Cerebellar nuclear complex (tissue), 1 donor: ENCODE measurements around the gene NRAP.

Experiments used
- DNase-seq, 2 experiments: peaks; one replicate each; lab custom pipeline; 2025; lab: John Stamatoyannopoulos, UW

NRAP gene

DNA sequence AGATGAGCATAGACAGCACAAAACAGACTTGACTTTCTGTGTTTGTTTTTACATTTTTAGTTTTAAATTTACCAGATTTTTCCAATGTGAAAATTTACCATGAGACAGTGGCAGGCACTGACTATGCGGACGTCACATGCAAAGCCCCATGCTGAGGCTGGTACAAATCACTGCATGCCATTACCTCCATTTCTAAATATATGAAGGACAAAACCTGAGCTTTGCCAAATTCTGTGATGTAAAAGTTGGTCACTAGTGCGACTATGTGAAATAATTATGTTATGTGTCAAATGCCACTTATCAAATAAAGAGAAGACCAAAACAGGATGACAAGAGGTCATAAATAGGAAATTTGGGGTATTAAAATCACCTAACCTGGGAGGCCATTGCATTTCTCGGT lies 22.1 kb downstream of the NRAP start:
- DNase-seq = no peak

DNA sequence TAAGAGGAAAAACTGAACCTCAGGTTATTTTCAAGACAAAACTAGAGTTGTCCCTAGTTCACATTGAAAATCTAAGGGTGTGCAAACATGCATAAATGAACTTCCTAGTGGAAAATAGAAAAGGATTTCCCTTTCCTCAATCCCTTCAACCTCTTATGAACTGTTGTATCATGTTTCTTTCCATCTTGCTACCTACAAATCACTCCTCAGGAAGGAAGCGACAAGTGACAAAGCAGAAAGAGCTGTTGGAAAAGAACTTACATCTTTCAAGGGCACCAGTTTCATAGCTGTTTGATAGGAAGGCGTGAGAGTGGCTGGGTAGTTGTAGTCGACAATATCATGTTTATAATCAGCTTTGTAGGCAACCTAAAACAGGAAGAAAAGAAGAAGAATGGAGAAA lies 23.9 kb downstream of the NRAP start:
- DNase-seq = no peak

DNA sequence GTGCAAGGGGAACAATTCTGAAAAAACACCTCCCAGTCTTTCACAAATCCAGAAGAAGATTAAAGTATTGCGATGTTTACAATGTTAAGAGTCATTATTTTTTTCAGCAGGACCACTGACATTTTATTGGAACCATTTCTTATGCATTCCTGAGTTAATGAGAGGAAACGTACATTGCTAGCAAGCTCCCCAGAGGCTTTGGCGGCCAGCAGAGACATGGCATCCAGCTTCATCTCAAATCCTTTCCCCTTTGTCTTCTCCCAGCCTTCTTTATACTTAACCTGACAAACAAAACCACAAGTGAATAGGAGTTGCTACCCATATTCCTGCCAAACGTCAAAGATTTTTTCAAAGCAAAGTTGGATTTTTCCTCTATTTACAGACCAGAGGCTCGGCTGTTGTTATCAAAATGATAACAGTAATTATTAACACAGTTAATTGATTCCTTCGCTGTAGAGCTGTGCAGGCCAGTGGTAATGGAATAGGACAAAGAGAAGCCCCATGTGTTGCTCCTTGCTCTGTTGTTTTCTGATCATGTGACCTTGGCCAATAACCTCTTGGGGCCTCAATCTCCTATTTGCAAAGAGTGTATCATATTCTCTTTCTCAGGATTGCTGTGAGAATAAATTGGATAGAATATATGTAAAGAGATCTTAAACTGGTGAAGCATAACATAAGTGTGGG lies 32.0 kb downstream of the NRAP start:
- no peak for DNase-seq

- no peak for DNase-seq
Measured at GRCh38 chr10:113630929-113631533, 32.8 kb downstream of the NRAP start.

DNA sequence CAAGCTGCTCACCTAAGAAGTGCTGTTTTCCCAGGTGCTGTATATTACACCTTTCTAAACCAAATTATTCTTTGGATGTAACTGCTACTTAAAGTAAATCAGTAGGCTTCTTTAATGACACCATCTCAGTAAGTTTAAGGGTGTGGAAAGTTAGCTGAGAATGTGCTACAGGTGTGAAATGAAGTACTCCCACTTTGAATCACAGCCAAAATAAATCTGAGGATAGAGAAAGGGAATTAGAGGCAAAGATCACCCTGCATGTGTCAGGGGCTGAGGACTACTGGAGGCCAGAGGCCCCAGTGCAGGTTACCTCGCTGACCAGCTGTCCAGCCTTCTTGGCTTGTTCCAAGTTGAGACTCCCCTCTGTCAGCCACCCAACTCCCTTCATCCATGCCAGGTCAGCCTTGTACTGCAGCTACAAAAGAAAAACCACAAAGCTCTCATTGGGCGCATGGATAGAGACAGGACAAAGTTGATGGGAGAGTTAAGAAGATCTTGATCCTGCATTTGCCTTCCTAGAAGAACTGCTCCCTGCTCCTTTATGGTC lies 35.2 kb downstream of the NRAP start:
- no peak for DNase-seq

- no peak for DNase-seq
Measured at GRCh38 chr10:113627836-113628235, 36.0 kb downstream of the NRAP start.

- no peak for DNase-seq
Measured at GRCh38 chr10:113626809-113627355, 37.0 kb downstream of the NRAP start.

DNA sequence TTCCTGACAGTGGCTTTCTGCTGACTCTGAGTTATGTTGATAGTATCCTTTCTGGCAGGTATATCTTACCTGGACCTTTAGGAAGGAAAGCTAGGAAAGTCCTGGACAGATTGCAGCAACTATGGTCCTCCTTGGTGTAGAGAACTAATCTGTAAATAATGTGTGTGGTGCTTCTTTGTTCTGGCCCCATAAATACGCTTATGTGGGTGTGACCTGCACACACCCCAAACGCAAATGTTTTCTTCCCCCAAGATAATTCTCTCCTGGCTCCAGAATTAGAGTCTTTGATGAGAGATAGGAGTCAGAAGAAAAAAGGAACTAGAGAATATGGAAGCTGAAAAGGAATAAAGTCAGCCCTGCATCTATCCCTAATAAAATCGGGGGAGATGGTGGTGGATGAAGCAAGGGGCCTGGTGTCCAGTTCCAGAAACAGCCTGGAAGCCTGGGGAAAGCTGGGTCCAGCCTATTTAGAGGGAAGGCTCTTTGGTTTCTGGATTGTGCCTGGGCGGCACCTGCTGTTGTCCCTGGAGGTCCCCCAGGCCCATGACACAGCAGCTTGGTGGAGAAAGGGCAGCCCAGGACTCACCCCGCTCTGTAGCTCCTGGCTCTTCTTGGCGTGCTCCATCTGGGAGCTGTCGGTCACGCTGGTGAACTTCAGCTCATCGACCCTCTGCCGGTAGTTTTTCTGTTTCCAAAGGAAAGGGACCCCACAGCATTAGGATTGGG lies 38.2 kb downstream of the NRAP start:
- no peak for DNase-seq

DNA sequence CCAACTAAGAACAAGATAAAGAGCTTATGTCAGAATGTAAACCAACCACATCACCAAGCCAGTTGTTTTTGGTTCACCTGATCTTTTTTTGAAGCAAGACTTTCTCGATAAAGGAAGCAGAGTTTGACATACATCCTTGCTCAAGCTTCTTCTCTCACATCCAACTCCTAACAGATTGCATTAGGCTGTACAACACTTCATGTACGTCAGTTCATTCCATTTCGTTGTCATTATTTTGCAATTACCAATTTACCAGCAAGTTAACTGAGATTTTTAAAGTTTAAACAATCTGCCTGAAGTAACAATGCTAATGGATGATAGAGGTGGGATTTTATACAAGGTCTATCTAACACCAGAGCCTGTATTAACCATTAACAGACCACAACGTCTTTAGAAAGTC lies 41.0 kb downstream of the NRAP start:
- no peak for DNase-seq

DNA sequence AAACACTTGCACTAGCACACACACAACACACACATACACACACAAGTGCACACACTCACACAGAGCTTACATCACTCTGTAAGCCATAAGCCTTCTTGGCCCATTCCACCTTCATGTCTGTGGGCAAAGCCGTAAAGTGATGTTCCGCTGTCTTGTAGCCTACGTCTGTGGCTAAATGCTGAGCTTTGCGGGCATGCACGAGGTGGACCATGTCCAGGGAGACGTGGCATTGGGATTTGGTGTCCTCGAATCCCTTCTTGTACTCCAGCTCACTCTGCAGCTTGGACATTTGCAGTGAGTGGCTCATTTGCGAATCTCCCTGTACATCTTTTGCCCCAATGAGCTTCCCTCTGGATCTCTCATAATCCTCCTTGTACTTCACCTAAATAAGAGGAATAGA lies 42.0 kb downstream of the NRAP start:
- no peak for DNase-seq

- DNase-seq = no peak
Measured at GRCh38 chr10:113620936-113621335, 42.9 kb downstream of the NRAP start.

DNA sequence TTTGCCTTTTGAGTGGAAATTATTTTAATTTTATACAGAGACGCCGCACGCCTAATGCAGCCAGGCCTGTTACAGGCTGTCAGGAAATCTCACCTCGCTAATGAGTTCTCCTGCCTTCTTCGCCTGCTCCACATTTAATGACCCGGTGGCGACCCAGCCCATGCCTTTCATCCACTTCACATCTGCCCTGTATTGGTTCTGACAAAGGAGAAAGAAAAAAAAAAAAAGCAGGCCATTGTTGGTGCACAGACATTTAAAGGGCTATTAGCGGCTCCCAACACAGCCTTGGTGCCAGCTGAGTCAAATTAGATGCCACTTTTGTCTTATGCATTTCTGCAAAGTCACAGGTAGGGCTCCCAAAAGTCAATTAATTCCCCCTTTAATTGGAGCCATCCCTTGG lies 43.3 kb downstream of the NRAP start:
- no peak for DNase-seq

DNA sequence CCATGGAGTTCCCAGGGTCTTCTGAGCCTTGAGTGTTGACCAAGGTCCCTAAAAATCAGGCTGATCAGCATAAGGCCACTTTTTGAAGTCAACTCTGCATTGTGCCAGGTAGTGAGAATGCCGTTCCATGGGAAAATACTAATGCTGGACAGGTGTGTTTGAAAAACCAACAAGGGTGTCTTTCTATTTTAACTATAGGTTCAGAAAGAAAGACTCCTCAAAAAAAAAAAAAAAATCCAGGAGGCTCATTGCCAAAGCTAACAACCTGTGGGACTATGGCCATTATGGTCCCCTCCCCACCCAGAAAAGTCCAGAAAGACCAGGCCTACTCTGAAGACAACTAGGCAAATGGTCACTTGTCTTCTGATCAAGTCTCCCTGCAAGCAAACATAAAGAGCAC lies 44.4 kb downstream of the NRAP start:
- no peak for DNase-seq

- DNase-seq = no peak
Measured at GRCh38 chr10:113618338-113618737, 45.5 kb downstream of the NRAP start.

DNA sequence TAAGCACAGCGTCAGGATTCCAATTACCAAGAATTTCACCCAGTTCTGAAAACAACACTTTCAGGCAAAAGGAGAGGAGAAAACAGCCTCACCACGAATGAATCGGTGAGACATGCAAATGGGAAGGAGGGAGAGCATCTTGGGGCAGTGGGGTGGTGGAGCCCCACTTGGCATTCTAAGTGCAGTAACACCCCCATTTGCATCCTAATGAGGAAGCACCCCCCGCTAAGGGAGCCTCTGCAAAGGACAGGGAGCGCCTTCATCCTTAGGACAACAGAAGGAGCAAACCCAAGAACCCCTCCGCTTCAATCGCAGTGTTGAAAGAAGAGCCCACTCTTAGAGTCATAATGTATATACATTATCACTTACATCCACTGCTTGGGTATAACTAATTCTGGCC lies 46.8 kb downstream of the NRAP start:
- no peak for DNase-seq

DNA sequence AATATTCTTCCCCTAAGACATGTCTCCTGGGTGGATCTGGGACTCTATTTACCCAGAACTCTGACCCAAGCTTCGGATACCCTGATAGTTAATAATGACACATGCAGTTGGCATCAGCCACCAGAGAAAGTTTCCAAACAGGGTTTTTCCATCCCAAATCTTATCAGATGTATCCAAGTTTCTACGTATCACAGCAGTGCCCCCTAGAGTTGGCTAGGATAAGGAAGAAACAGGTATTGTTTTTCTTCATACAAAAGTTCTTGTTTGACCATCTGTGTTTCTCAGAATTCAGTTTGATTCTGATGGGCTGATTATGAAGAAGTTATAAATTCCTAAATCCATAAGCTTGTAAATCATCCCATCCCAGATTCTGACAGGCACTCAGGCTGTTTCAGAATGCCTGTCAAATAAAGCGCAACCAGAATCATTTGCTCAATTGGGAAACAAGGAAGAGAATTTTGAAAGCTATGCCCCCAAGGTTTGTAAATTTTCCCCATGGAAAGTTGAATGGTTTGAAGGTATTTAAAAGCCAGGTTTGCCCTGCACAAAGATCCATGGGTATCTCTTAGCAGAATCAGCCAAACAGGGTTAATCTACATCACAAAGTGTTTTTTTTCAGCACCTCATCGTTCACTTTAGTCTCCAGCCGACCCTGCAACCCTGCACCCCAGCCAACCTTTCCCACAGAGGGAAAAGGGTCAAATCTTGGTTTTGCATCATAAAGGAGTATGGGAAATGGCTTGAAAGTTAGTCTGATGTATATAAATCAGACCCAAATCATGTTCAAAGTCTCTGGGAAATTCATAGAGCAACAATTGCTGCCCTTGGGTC lies 47.4 kb downstream of the NRAP start:
- no peak for DNase-seq

DNA sequence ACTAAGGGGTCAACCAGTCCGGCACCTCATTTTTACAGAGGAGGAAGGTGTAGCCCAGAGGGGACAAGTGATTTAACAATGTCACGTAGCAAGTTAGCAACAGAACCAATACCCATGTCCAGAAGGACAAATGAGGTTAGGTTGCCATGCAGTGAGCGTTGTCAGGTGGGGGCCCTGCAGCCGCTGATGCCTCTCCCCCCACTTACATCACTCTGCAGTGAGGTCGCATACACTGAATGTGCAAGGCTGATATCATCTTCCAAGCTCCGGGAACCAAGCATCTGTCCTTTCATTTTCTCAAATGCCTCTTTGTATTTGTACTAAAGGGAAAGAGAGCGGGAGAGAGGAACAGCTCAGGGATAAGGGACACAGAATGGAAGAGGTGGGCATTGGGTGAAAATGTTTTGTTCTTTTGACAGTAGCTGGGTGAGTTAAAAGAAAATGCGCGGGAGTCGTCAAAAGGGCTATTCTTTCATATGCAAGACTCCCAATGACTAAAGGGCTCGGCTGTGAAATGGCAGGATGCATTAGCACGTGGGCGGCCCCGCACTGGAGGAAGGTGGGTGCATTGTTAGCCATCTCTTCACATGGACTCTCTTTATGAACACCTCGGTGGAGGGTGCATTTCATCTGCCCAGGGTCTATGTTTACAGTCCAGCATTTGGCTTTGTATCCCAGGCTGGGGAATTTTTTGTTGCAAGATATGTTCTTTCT lies 49.7 kb downstream of the NRAP start:
- DNase-seq = no peak

DNA sequence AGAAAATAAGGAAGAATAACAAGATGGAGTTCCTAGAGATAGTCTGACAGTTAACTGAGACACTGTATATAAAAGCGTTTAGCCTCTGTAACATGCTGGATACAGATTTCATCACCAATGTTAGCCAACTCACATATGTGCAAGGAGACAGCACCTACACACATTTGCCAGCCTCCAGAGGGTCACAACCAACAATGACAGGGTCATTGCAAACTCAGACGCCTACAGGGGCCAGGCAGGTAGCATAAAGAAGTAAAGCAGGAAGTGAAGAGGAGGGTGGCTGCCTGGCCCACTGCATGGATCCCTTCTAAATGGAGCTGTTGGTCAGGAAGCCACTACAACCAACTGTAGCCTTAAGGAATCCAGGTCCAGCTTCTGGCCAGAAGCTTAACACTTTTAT lies 50.4 kb downstream of the NRAP start:
- no peak for DNase-seq

- DNase-seq = no peak
Measured at GRCh38 chr10:113612154-113612553, 51.7 kb downstream of the NRAP start.

GRCh38 chr10:113610631-113611601 lies 52.9 kb downstream of the NRAP start:
- no peak for DNase-seq
